ENCODE results near the gene TWIST2.

Gene TWIST2

GRCh38 chr2:238891457-238892203 lies 43.7 kb downstream of the TWIST2 start:
- no peak for DNase-seq

- no peak for DNase-seq
Measured at GRCh38 chr2:238892204-238892500, 44.3 kb downstream of the TWIST2 start.

- DNase-seq: no peak
Measured at GRCh38 chr2:238892796-238893195, 44.9 kb downstream of the TWIST2 start.

GRCh38 chr2:238893349-238894000 lies 45.6 kb downstream of the TWIST2 start:
- no peak for DNase-seq

GRCh38 chr2:238894226-238894949 lies 46.5 kb downstream of the TWIST2 start:
- no peak for DNase-seq

- no peak for DNase-seq
Measured at GRCh38 chr2:238894950-238895298, 47.0 kb downstream of the TWIST2 start.

DNA sequence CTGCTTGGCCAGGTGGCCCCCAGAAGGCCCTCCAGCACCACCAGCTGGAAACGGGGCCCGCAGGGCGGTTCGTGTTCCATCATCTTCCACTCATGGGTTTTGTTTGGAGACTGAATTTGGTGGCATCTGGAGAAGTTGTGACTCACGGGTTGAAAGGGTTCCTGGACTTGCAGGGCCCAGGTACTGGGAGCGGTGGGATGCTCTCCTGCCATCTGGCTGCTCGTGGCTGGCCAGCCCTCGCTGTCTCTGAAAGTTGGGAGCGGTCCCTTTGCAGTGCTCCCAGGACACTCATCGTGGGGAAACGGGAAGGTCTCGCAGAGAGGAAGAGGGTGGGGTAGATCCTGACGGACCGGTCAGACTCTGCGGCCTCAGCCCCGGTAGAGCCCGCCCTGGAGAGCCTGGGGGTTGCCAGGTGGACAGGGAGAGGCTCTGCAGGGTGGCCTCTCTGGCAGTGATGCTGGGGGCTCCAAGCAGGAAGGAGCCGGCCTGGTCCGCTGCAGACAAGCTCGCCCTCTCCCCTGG lies 47.5 kb downstream of the TWIST2 start:
- no peak for DNase-seq

GRCh38 chr2:238895891-238896600 lies 48.2 kb downstream of the TWIST2 start:
- peak; percentile 94 for DNase-seq

DNA sequence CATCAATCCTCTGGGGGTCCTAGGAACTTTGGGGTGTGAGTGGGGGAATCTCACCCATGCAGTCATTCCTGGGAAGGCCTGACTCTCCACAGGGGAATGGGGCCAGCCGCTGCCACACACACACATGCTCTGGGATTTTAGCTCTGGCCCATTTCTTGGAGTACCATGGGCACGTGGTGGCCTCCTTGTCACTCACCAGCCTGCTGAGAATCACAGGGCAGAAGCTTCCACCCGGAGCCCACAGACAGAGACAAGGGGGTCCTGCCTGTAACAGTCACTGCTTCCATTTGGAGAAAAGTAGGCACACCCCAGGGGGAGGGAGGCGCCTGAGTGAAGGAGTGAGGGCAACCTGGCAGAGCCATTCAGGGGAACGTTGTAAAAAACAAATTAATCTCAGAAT lies 48.8 kb downstream of the TWIST2 start:
- DNase-seq: no peak

- no peak for DNase-seq
Measured at GRCh38 chr2:238897122-238897880, 49.4 kb downstream of the TWIST2 start.

DNA sequence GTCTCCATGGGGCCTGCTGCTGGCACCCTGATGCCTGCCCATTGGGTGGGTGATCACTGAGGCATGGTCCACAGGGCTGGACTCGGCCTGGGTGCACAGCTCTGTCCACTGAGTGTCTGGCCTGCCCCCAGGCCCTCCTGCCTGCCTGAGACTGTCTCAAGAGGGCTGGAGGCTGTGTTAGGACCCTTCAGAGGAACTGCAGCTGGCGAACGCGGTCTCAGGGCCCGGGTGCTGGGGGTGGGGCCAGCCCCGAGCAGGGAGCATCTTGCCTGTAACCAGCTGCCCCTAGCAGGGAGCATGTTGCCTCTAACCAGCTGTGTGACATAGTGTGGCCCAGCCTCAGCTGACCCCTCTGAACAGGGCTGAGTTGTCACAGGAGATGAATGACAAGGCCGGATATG lies 50.0 kb downstream of the TWIST2 start:
- no peak for DNase-seq

GRCh38 chr2:238898534-238899281 lies 50.8 kb downstream of the TWIST2 start:
- DNase-seq: no peak

DNA sequence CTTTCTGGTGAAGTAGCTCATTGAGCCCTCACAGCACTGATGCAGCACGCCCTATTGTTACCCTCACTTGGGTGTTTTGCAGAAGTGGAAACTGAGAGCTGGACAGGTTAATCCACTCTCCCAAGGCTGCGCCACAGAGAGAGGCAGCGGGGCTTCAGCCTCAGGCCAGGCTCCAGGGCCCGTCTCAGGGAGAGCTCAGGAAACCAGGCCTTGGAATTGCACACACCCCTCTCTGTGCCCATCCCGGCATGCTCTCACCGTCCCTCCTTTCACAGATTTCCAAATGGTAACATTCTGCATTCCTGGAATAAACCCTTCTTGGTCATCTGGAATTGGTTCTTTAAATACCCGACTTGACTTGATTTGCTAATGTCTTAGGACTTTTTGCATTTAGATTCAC lies 51.5 kb downstream of the TWIST2 start:
- DNase-seq: no peak

GRCh38 chr2:238900511-238900910 lies 52.6 kb downstream of the TWIST2 start:
- DNase-seq: no peak

DNA sequence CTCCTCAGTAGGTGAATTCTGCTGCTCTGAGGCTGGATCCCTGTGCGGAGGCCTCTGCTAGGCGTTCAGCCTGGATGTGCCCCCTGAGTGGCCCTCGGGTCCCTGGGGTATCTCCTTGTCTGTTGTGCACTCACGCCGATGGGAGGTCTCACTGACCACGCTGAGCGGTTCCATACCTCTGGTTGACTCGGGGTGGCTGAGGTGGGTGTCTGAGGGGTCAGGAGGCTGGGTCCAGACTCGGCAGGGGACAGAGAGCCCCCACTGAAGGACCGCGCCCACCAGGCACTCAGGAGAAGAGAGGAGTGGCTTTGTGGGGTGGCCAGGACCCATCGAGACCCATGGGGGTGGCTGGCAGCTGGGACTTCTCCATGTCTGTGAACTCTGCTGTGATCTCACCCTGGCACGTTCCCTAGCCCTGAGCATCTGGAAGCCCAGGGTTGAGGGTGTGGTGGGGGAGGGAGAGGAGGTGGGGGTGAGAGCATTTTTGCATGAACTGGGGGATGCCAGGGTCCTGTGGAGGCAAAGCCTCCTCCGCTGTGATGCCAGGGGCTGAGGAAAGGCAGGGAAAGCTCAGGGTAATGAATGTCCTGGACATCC lies 53.7 kb downstream of the TWIST2 start:
- DNase-seq: no peak

- DNase-seq: no peak
Measured at GRCh38 chr2:238902285-238902684, 54.4 kb downstream of the TWIST2 start.

GRCh38 chr2:238903141-238903540 lies 55.3 kb downstream of the TWIST2 start:
- DNase-seq: no peak

- DNase-seq: no peak
Measured at GRCh38 chr2:238904177-238904576, 56.3 kb downstream of the TWIST2 start.

- no peak for DNase-seq
Measured at GRCh38 chr2:238904716-238905115, 56.8 kb downstream of the TWIST2 start.

- DNase-seq: no peak
Measured at GRCh38 chr2:238905224-238905623, 57.3 kb downstream of the TWIST2 start.

DNA sequence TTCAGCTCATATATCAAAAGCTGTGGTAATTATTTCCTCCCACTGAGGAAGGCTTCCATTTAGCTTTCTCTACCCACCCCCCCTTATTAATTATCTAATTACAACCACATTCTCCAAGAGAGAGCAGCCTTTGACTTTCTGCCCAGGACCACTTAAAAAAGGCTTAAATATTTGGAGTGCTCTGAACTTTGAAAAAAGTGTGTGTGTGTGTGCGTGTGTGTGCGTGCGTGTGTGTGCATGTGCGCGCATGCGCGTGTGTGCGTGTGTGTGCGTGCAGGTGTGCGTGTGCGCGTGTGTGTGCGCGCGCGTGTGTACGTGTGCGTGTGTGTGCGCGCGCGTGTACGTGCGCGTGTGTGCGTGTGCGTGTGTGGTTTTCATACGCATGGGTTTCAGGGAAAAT lies 57.8 kb downstream of the TWIST2 start:
- DNase-seq: no peak

All from fibroblast of skin of back (primary cell).